ENCODE data around the gene SLC35G3.

DNA sequence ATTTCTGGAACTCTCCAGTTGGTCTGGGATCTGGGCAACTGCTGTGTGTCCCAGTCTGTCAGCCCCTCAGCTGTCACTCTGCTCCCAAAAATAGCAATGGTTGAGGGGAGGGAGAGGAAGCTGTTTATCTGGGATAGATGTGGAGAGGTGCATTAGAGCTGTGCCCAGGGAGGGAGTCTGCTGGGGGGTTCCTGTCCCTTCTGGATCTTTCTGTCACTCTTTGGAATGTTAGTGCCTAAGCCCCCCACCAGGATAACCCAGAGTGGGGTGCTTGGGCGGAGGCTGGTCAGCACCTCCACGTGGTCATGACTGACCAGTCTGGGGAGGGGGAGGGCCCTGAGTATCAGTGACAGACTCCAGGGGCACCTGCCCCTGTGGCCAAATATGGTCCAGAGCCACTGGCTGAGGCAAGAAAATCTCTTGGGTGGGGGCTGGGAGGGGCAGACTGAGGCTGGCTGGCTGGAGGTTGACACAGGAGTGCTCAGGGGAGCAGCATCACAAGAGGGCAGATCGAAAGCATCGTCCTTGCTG, 46.8 kb downstream of the SLC35G3 start, which contains the start of gene UNC45B:
- TF ChIP-seq, protein P1, sequence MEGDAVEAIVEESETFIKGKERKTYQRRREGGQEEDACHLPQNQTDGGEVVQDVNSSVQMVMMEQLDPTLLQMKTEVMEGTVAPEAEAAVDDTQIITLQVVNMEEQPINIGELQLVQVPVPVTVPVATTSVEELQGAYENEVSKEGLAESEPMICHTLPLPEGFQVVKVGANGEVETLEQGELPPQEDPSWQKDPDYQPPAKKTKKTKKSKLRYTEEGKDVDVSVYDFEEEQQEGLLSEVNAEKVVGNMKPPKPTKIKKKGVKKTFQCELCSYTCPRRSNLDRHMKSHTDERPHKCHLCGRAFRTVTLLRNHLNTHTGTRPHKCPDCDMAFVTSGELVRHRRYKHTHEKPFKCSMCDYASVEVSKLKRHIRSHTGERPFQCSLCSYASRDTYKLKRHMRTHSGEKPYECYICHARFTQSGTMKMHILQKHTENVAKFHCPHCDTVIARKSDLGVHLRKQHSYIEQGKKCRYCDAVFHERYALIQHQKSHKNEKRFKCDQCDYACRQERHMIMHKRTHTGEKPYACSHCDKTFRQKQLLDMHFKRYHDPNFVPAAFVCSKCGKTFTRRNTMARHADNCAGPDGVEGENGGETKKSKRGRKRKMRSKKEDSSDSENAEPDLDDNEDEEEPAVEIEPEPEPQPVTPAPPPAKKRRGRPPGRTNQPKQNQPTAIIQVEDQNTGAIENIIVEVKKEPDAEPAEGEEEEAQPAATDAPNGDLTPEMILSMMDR (IDR thresholded peaks at IDR 0.05; ENCODE audit: low read depth, low read length), result no peak
- no peak for TF ChIP-seq EZH2phosphoT487 (IDR thresholded peaks at IDR 0.05; ENCODE audit: low read depth)
